Mucosa of gallbladder (tissue), 1 donor: ENCODE data around the gene UXS1. TPM values are rescaled to one million over a fixed set of nuclear protein-coding genes. Genes with fewer than 3 reads are reported as not detected.
"Not testable (repeated sequence)": the region's sequence is repeated elsewhere in the genome, so short reads cannot be mapped to it uniquely, and the experiment has no call there.

Source experiments
- DNase-seq: peaks from one replicate; pipeline ENCODE4 v3.0.0-alpha.2; 2020; ENCODE audit warnings: low spot score
- total RNA-seq: library from RNA; stranded (reverse); gene quantifications from one replicate; pipeline ENCODE4 v1.2.1, GENCODE V29; 2021
- donor health status: DM: no; HTN: no; CAD: no.

The UXS1 gene
- total RNA-seq, 1 donor from 2014 or later: 45.8 TPM

GRCh38 chr2:106160786-106161261, 33.3 kb downstream of the UXS1 start:
- DNase-seq: no peak

GRCh38 chr2:106159866-106160785, 34.0 kb downstream of the UXS1 start:
- no peak for DNase-seq

- DNase-seq: no peak
Observed at GRCh38 chr2:106158871-106159270, 35.2 kb downstream of the UXS1 start.

GRCh38 chr2:106158131-106158530, 36.0 kb downstream of the UXS1 start:
- no peak for DNase-seq

GRCh38 chr2:106157416-106157815, 36.7 kb downstream of the UXS1 start:
- no peak for DNase-seq

GRCh38 chr2:106156305-106157296, 37.5 kb downstream of the UXS1 start:
- no peak for DNase-seq

GRCh38 chr2:106153781-106154180, 40.3 kb downstream of the UXS1 start:
- DNase-seq: no peak

- DNase-seq: no peak
Observed at GRCh38 chr2:106147665-106148064, 46.4 kb downstream of the UXS1 start.

- no peak for DNase-seq
Observed at GRCh38 chr2:106147159-106147558, 46.9 kb downstream of the UXS1 start.

GRCh38 chr2:106144621-106145331, 49.3 kb downstream of the UXS1 start:
- DNase-seq: no peak

GRCh38 chr2:106143495-106144215, 50.4 kb downstream of the UXS1 start:
- no peak for DNase-seq

GRCh38 chr2:106142683-106143082, 51.4 kb downstream of the UXS1 start:
- no peak for DNase-seq

GRCh38 chr2:106140913-106141312, 53.2 kb downstream of the UXS1 start:
- DNase-seq: no peak

GRCh38 chr2:106140113-106140512, 54.0 kb downstream of the UXS1 start:
- DNase-seq: no peak

- no peak for DNase-seq
Observed at GRCh38 chr2:106139238-106139935, 54.7 kb downstream of the UXS1 start.

- DNase-seq: no peak
Observed at GRCh38 chr2:106138543-106139237, 55.4 kb downstream of the UXS1 start.

- no peak for DNase-seq
Observed at GRCh38 chr2:106137731-106138521, 56.2 kb downstream of the UXS1 start.

- DNase-seq: not testable (repeated sequence)
Observed at GRCh38 chr2:106131192-106131591, 62.9 kb downstream of the UXS1 start.
